GM18951 (cell line): Measurements from ENCODE around the gene DGUOK.
"Not testable (repeated sequence)": the region's sequence is repeated elsewhere in the genome, so short reads cannot be mapped to it uniquely, and the experiment has no call there.

ENCODE experiments used
- POLR2A ChIP-seq: IDR thresholded peaks from 4 replicates; pipeline ENCODE4 v1.6.1; 2011; ENCODE audit warnings: mild to moderate bottlenecking; ENCODE audit not compliant: insufficient read length, insufficient read depth; ENCODE audit errors: extremely low read depth
- in situ Hi-C: fragments of 300-500 bp; cut with MboI; formaldehyde crosslinking; loops from one replicate; pipeline ENCODE4 v1.12.0; 2022; ENCODE audit warnings: low sequenced_read_pairs, mixed read lengths, inconsistent platforms; ENCODE audit not compliant: unreplicated experiment

DGUOK gene

GRCh38 chr2:73937899-73938298, 11.2 kb downstream of the DGUOK start:
- no peak for TF ChIP-seq POLR2A
- in situ Hi-C loops: no loop called here

- TF ChIP-seq POLR2A: no peak
- in situ Hi-C loops: no loop called here
Observed at GRCh38 chr2:73938718-73939352, 12.2 kb downstream of the DGUOK start.

- in situ Hi-C loops: no loop called here
- TF ChIP-seq POLR2A: no peak
Observed at GRCh38 chr2:73939419-73939818, 12.7 kb downstream of the DGUOK start.

- in situ Hi-C loops: not testable (repeated sequence)
Observed at GRCh38 chr2:73940066-73940465, 13.4 kb downstream of the DGUOK start.

- no peak for TF ChIP-seq POLR2A
- in situ Hi-C loops: no loop called here
Observed at GRCh38 chr2:73942664-73943063, 16.0 kb downstream of the DGUOK start.

GRCh38 chr2:73944714-73945113, 18.0 kb downstream of the DGUOK start:
- in situ Hi-C loops: no loop called here
- TF ChIP-seq POLR2A: no peak

GRCh38 chr2:73946215-73946614, 19.5 kb downstream of the DGUOK start:
- in situ Hi-C loops: no loop called here
- no peak for TF ChIP-seq POLR2A

GRCh38 chr2:73946666-73947065, 20.0 kb downstream of the DGUOK start:
- in situ Hi-C loops: no loop called here

GRCh38 chr2:73947412-73948018, 20.8 kb downstream of the DGUOK start:
- in situ Hi-C loops: no loop called here
- TF ChIP-seq POLR2A: no peak

More at GRCh38 chr2:73946666-73947065, 20.0 kb downstream of the DGUOK start:
- no peak for TF ChIP-seq POLR2A

GRCh38 chr2:73949802-73950201, 23.1 kb downstream of the DGUOK start:
- no peak for TF ChIP-seq POLR2A
- in situ Hi-C loops: no loop called here

- TF ChIP-seq POLR2A: no peak
- in situ Hi-C loops: no loop called here
Observed at GRCh38 chr2:73952499-73953446, 26.1 kb downstream of the DGUOK start.

- in situ Hi-C loops: no loop called here
Observed at GRCh38 chr2:73956218-73956865, 29.7 kb downstream of the DGUOK start.

GRCh38 chr2:73961274-73961673, 34.6 kb downstream of the DGUOK start:
- in situ Hi-C loops: no loop called here
- no peak for TF ChIP-seq POLR2A

More at GRCh38 chr2:73956218-73956865, 29.7 kb downstream of the DGUOK start:
- TF ChIP-seq POLR2A: no peak

- in situ Hi-C loops: no loop called here
- TF ChIP-seq POLR2A: no peak
Observed at GRCh38 chr2:73961823-73962615, 35.3 kb downstream of the DGUOK start.
